Measurements from ENCODE around the gene NAV1. TPM values are rescaled to one million over a fixed set of nuclear protein-coding genes. Genes with fewer than 3 reads are reported as not detected.

Gene NAV1
- total RNA-seq, 2 experiments from 2014 or later: 2.8 to 4.3 TPM

- H3K36me3 ChIP-seq (ENCODE audit: insufficient read depth, low read length): peaks cover 64% of the 10 kb centered on the region
- no peaks in the 10 kb centered on the region for H3K4me1 ChIP-seq (ENCODE audit: insufficient read depth, low read length)
- H3K9me3 Mint-ChIP-seq: no peaks in the 10 kb centered on the region
- TF ChIP-seq CTCF (IDR thresholded peaks at IDR 0.05): no peak
- H3K36me3 Mint-ChIP-seq (ENCODE audit: low read depth): peaks cover 55% of the 10 kb centered on the region
- no peak for ATAC-seq (ENCODE audit: poor library complexity)
- no peaks in the 10 kb centered on the region for H3K9me3 ChIP-seq (ENCODE audit: control insufficient read depth in 1 of 2, insufficient read depth in 1 of 2, low read length in 2 of 2)
- intact Hi-C loops (cut with DNase I, micrococcal nuclease): no loop called here
- no peak overlapping the region for H3K27ac ChIP-seq (ENCODE audit: low read depth in 1 of 2, low read length in 2 of 2)
- H3K27me3 Mint-ChIP-seq: no peaks in the 10 kb centered on the region
- DNase-seq: no peak
- ChIA-PET CTCF (no interaction called here), POLR2A (no interaction called here)
- no peak overlapping the region for H3K4me3 ChIP-seq (ENCODE audit: low read length)
- H3K27me3 ChIP-seq (ENCODE audit: control insufficient read depth in 1 of 2, insufficient read depth in 2 of 2, low read length in 2 of 2): no peaks in the 10 kb centered on the region
- no peak overlapping the region for H3K4me3 Mint-ChIP-seq
- no peak overlapping the region for H3K27ac Mint-ChIP-seq
- no peaks in the 10 kb centered on the region for H3K4me1 Mint-ChIP-seq (ENCODE audit: low read depth)
Observed at GRCh38 chr1:201493757-201494617, 44.9 kb upstream of the NAV1 start.

- no peaks in the 10 kb centered on the region for H3K27me3 Mint-ChIP-seq
- POLR2A ChIA-PET: no interaction called here
- Histone ChIP-seq H3K9me3 (ENCODE audit: control insufficient read depth in 1 of 2, insufficient read depth in 1 of 2, low read length in 2 of 2) (no peaks in the 10 kb centered on the region), H3K36me3 (ENCODE audit: insufficient read depth, low read length) (peaks cover 54% of the 10 kb centered on the region), H3K4me3 (ENCODE audit: low read length) (no peak overlapping the region), H3K4me1 (ENCODE audit: insufficient read depth, low read length) (no peaks in the 10 kb centered on the region), H3K27me3 (ENCODE audit: control insufficient read depth in 1 of 2, insufficient read depth in 2 of 2, low read length in 2 of 2) (no peaks in the 10 kb centered on the region), H3K27ac (ENCODE audit: low read depth in 1 of 2, low read length in 2 of 2) (no peak overlapping the region)
- H3K27ac Mint-ChIP-seq: no peak overlapping the region
- intact Hi-C loops (cut with DNase I, micrococcal nuclease): no loop called here
- no peak for DNase-seq
- no peaks in the 10 kb centered on the region for H3K9me3 Mint-ChIP-seq
- TF ChIP-seq CTCF (IDR thresholded peaks at IDR 0.05): no peak
- no peaks in the 10 kb centered on the region for H3K4me1 Mint-ChIP-seq (ENCODE audit: low read depth)
- no peak overlapping the region for H3K4me3 Mint-ChIP-seq
- CTCF ChIA-PET: interaction anchor here (0.6 to 2.7 kb wide), 3 partner anchors 14 to 840 kb away, joined by 4 to 11 read pairs (median 7); no protein-coding TSS in a partner anchor
- H3K36me3 Mint-ChIP-seq (ENCODE audit: low read depth): peaks cover 41% of the 10 kb centered on the region
- ATAC-seq (ENCODE audit: poor library complexity): no peak
Observed at GRCh38 chr1:201495551-201496295, 43.2 kb upstream of the NAV1 start.

GRCh38 chr1:201496296-201496690 is 42.6 kb upstream of the NAV1 start:
- Mint-ChIP-seq H3K4me3 (no peak overlapping the region), H3K36me3 (ENCODE audit: low read depth) (peaks cover 40% of the 10 kb centered on the region), H3K9me3 (no peaks in the 10 kb centered on the region), H3K4me1 (ENCODE audit: low read depth) (no peaks in the 10 kb centered on the region), H3K27ac (no peak overlapping the region), H3K27me3 (no peaks in the 10 kb centered on the region)
- intact Hi-C loops (cut with DNase I, micrococcal nuclease): no loop called here
- ATAC-seq (ENCODE audit: poor library complexity): no peak
- no peak for DNase-seq
- Histone ChIP-seq H3K27me3 (ENCODE audit: control insufficient read depth in 1 of 2, insufficient read depth in 2 of 2, low read length in 2 of 2) (no peaks in the 10 kb centered on the region), H3K27ac (ENCODE audit: low read depth in 1 of 2, low read length in 2 of 2) (no peak overlapping the region), H3K36me3 (ENCODE audit: insufficient read depth, low read length) (peaks cover 56% of the 10 kb centered on the region), H3K9me3 (ENCODE audit: control insufficient read depth in 1 of 2, insufficient read depth in 1 of 2, low read length in 2 of 2) (no peaks in the 10 kb centered on the region), H3K4me1 (ENCODE audit: insufficient read depth, low read length) (no peaks in the 10 kb centered on the region), H3K4me3 (ENCODE audit: low read length) (no peak overlapping the region)
- no peak for TF ChIP-seq CTCF (IDR thresholded peaks at IDR 0.05)
- ChIA-PET POLR2A (no interaction called here), CTCF (interaction anchor here (1.9 to 2.7 kb wide), 2 partner anchors 14 to 16 kb away, joined by 7 to 11 read pairs; no protein-coding TSS in a partner anchor)
